Astrocyte (in vitro differentiated cells and primary cell): Measurements from ENCODE around the gene SPATA25. TPM values are rescaled to one million over a fixed set of nuclear protein-coding genes. Genes with fewer than 3 reads are reported as not detected.

Source experiments
- DNase-seq: peaks from one replicate; pipeline ENCODE4 v3.0.0-alpha.2; 2010; ENCODE audit warnings: low read depth
- FAIRE-seq: peaks from 2 replicates; lab custom pipeline; 2011; peaks lifted over from hg19 to GRCh38; lab: Jason Lieb, UNC
- H2AFZ ChIP-seq: 2 replicates; pipeline ENCODE4 v1.6.0; 2012; ENCODE audit warnings: low read depth, low read length, inconsistent platforms
- H3K27ac ChIP-seq: 2 replicates; pipeline ENCODE4 v1.5.1; 2011; ENCODE audit warnings: low read depth, low read length, inconsistent platforms
- H3K27me3 ChIP-seq: 2 replicates; pipeline ENCODE4 v1.6.0; 2011; ENCODE audit warnings: low read length, inconsistent platforms; ENCODE audit not compliant: insufficient read depth
- H3K36me3 ChIP-seq: 2 replicates; pipeline ENCODE4 v1.5.1; 2011; ENCODE audit warnings: low read length, inconsistent platforms; ENCODE audit not compliant: insufficient read depth
- H3K4me1 ChIP-seq: 2 replicates; pipeline ENCODE4 v1.5.1; 2011; ENCODE audit warnings: low read length, inconsistent platforms; ENCODE audit not compliant: insufficient read depth
- H3K4me2 ChIP-seq: 2 replicates; pipeline ENCODE4 v1.6.0; 2012; ENCODE audit warnings: low read length, inconsistent platforms
- H3K4me3 ChIP-seq: 2 replicates; pipeline ENCODE4 v1.5.1; 2011; ENCODE audit warnings: low read depth, mild to moderate bottlenecking, low read length, inconsistent platforms; ENCODE audit not compliant: insufficient read depth
- H3K79me2 ChIP-seq: 2 replicates; pipeline ENCODE4 v1.6.0; 2012; ENCODE audit warnings: mild to moderate bottlenecking, low read length, inconsistent platforms; ENCODE audit not compliant: insufficient read depth
- H3K9ac ChIP-seq: 2 replicates; pipeline ENCODE4 v1.6.0; 2012; ENCODE audit warnings: mild to moderate bottlenecking, low read length, inconsistent platforms
- H3K9me3 ChIP-seq: 2 replicates; pipeline ENCODE4 v1.5.1; 2012; ENCODE audit warnings: low read depth, mild to moderate bottlenecking, low read length, inconsistent platforms; ENCODE audit not compliant: insufficient read depth
- H4K20me1 ChIP-seq: 2 replicates; pipeline ENCODE4 v1.6.0; 2012; ENCODE audit warnings: low read length, inconsistent platforms; ENCODE audit not compliant: insufficient read depth
- H3K27ac Mint-ChIP-seq: one replicate; pipeline ENCODE4 v1.8.0; 2021; ENCODE audit warnings: mild to moderate bottlenecking, mixed read lengths; ENCODE audit not compliant: unreplicated experiment
- H3K27me3 Mint-ChIP-seq: one replicate; pipeline ENCODE4 v1.8.0; 2021; ENCODE audit warnings: low read depth, mixed read lengths; ENCODE audit not compliant: unreplicated experiment
- H3K36me3 Mint-ChIP-seq: one replicate; pipeline ENCODE4 v1.8.0; 2021; ENCODE audit warnings: low read depth, mixed read lengths; ENCODE audit not compliant: unreplicated experiment
- H3K4me1 Mint-ChIP-seq: one replicate; pipeline ENCODE4 v1.8.0; 2021; ENCODE audit warnings: low read depth, mixed read lengths; ENCODE audit not compliant: unreplicated experiment
- H3K4me3 Mint-ChIP-seq: one replicate; pipeline ENCODE4 v1.8.0; 2021; ENCODE audit warnings: mild to moderate bottlenecking, moderate library complexity, mixed read lengths; ENCODE audit not compliant: unreplicated experiment
- H3K9me3 Mint-ChIP-seq: one replicate; pipeline ENCODE4 v1.8.0; 2021; ENCODE audit warnings: mild to moderate bottlenecking, mixed read lengths; ENCODE audit not compliant: unreplicated experiment
- CTCF ChIP-seq: IDR thresholded peaks from 2 replicates; pipeline ENCODE4 v1.5.1; 2011; ENCODE audit warnings: low read depth, mild to moderate bottlenecking, inconsistent platforms, low read length, moderate library complexity; ENCODE audit not compliant: insufficient read depth
- EZH2 ChIP-seq: IDR thresholded peaks from 2 replicates; pipeline ENCODE4 v1.6.1; 2012; ENCODE audit warnings: mild to moderate bottlenecking, low read length, inconsistent platforms; ENCODE audit not compliant: insufficient read depth
- total RNA-seq: library from RNA; stranded (reverse); gene quantifications from 2 replicates; pipeline ENCODE4 v1.2.1, GENCODE V29; 2021

The SPATA25 gene
- total RNA-seq, 1 donor from 2014 or later, result 1.7 TPM

- peaks cover 8% of the 10 kb centered on the region for H3K4me1 Mint-ChIP-seq
- Histone ChIP-seq H4K20me1 (peaks cover 3% of the 10 kb centered on the region), H3K4me3 (no peak overlapping the region), H3K27me3 (no peaks in the 10 kb centered on the region), H3K9ac (peak overlapping the region; percentile 34), H2AFZ (no peak overlapping the region), H3K9me3 (no peaks in the 10 kb centered on the region), H3K27ac (peak overlapping the region; percentile 58), H3K4me2 (peak overlapping the region; percentile 26), H3K79me2 (peaks cover 2% of the 10 kb centered on the region), H3K36me3 (peaks cover 2% of the 10 kb centered on the region), H3K4me1 (peaks cover 13% of the 10 kb centered on the region)
- peaks cover 35% of the 10 kb centered on the region for H3K36me3 Mint-ChIP-seq
- FAIRE-seq (no peak), DNase-seq (peak; percentile 84)
- H3K4me3 Mint-ChIP-seq, result no peak overlapping the region
- H3K9me3 Mint-ChIP-seq, result peaks cover 10% of the 10 kb centered on the region
- no peaks in the 10 kb centered on the region for H3K27me3 Mint-ChIP-seq
- TF ChIP-seq CTCF (no peak), EZH2 (no peak)
- no peak overlapping the region for H3K27ac Mint-ChIP-seq
Observed at GRCh38 chr20:45905505-45906079, 18.2 kb upstream of the SPATA25 start.

GRCh38 chr20:45904583-45905504 lies 17.4 kb upstream of the SPATA25 start:
- Histone ChIP-seq H3K27me3 (no peaks in the 10 kb centered on the region), H3K4me2 (peak overlapping the region; percentile 26), H3K4me3 (no peak overlapping the region), H3K36me3 (peaks cover 2% of the 10 kb centered on the region), H2AFZ (no peak overlapping the region), H3K9ac (peak overlapping the region; percentile 34), H4K20me1 (peaks cover 3% of the 10 kb centered on the region), H3K9me3 (no peaks in the 10 kb centered on the region), H3K27ac (peak overlapping the region; percentile 58), H3K79me2 (peaks cover 1% of the 10 kb centered on the region), H3K4me1 (peaks cover 13% of the 10 kb centered on the region)
- DNase-seq (no peak), FAIRE-seq (no peak)
- peaks cover 35% of the 10 kb centered on the region for H3K36me3 Mint-ChIP-seq
- peaks cover 7% of the 10 kb centered on the region for H3K4me1 Mint-ChIP-seq
- TF ChIP-seq CTCF (no peak), EZH2 (no peak)
- H3K27ac Mint-ChIP-seq, result no peak overlapping the region
- H3K4me3 Mint-ChIP-seq, result no peak overlapping the region
- peaks cover 10% of the 10 kb centered on the region for H3K9me3 Mint-ChIP-seq
- H3K27me3 Mint-ChIP-seq, result no peaks in the 10 kb centered on the region
